ENCODE measurements around the gene CCT2.

Gene CCT2

DNA sequence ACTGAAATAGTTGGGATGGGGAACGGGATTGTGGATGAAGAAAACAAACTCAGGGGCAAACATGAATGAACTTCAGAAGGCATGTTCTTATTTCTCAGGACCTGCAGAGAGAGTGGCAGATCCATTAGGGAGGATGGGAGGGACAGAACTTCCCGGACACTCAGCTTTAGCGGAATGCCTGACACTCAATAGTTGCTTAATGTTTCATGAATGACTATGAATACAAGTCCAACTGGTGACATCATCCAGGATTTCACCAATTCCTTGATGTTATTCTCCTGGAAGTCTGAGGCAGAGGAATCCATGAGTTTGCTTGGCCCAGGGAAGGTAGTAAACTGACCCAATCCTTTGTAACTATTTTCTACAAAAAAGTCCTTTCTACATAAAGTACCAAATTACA is 63.2 kb downstream of the CCT2 start:
- Histone ChIP-seq H3K36me3 (no peaks in the 10 kb centered on the region), H3K4me3 (ENCODE audit: low read depth, low read length) (no peak overlapping the region), H3K27me3 (peaks cover 5% of the 10 kb centered on the region; the same call in 1 of the 2 replicates), H3K4me1 (no peaks in the 10 kb centered on the region), H3K9me3 (no peaks in the 10 kb centered on the region)
- TF ChIP-seq, protein P1, sequence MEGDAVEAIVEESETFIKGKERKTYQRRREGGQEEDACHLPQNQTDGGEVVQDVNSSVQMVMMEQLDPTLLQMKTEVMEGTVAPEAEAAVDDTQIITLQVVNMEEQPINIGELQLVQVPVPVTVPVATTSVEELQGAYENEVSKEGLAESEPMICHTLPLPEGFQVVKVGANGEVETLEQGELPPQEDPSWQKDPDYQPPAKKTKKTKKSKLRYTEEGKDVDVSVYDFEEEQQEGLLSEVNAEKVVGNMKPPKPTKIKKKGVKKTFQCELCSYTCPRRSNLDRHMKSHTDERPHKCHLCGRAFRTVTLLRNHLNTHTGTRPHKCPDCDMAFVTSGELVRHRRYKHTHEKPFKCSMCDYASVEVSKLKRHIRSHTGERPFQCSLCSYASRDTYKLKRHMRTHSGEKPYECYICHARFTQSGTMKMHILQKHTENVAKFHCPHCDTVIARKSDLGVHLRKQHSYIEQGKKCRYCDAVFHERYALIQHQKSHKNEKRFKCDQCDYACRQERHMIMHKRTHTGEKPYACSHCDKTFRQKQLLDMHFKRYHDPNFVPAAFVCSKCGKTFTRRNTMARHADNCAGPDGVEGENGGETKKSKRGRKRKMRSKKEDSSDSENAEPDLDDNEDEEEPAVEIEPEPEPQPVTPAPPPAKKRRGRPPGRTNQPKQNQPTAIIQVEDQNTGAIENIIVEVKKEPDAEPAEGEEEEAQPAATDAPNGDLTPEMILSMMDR (IDR thresholded peaks at IDR 0.05; ENCODE audit: low read depth, low read length): no peak
- no peak for DNase-seq

DNA sequence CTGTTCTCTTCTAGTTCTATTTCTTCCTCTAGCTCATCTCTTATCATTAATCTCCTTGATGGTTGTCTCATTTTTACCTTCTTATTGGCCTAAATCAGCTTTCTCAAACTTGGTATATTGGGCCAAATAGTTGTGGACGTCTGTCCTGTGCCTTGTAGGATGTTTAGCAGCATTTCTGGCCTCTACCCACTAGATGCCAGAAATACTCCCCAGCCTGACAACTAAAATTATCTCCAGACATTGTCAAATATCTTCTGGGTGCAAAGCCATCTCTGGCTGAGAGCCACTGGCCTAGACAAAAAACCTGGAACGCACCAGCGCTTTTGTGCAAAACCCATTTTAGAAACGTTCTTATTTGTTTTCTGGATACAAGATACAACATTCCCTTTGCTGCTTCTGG is 64.3 kb downstream of the CCT2 start:
- TF ChIP-seq, protein P1 (IDR thresholded peaks at IDR 0.05; ENCODE audit: low read depth, low read length): no peak
- H3K27me3 ChIP-seq: peaks cover 5% of the 10 kb centered on the region; the same call in 1 of the 2 replicates
- no peaks in the 10 kb centered on the region for H3K4me1 ChIP-seq
- no peaks in the 10 kb centered on the region for H3K36me3 ChIP-seq
- DNase-seq: no peak
- H3K4me3 ChIP-seq (ENCODE audit: low read depth, low read length): no peak overlapping the region
- no peaks in the 10 kb centered on the region for H3K9me3 ChIP-seq

Measured in BE2C (cell line).